Measurements from ENCODE around the gene EIF1.

The EIF1 gene

GRCh38 chr17:41738801-41739112 lies 50.1 kb downstream of the EIF1 start:
- no peak for DNase-seq

GRCh38 chr17:41739661-41740352 lies 51.1 kb downstream of the EIF1 start:
- no peak for DNase-seq

- no peak for DNase-seq
Observed at GRCh38 chr17:41740506-41740905, 51.8 kb downstream of the EIF1 start.

GRCh38 chr17:41741709-41742108 lies 53.0 kb downstream of the EIF1 start:
- no peak for DNase-seq

Measured in activated CD4-positive, alpha-beta T cell treated with anti-CD3 and anti-CD28 coated beads, Interleukin-2, amount 50 U/mL, for 1 hour (primary cell).